Measurements from ENCODE around the gene UMAD1.

Gene UMAD1

DNA sequence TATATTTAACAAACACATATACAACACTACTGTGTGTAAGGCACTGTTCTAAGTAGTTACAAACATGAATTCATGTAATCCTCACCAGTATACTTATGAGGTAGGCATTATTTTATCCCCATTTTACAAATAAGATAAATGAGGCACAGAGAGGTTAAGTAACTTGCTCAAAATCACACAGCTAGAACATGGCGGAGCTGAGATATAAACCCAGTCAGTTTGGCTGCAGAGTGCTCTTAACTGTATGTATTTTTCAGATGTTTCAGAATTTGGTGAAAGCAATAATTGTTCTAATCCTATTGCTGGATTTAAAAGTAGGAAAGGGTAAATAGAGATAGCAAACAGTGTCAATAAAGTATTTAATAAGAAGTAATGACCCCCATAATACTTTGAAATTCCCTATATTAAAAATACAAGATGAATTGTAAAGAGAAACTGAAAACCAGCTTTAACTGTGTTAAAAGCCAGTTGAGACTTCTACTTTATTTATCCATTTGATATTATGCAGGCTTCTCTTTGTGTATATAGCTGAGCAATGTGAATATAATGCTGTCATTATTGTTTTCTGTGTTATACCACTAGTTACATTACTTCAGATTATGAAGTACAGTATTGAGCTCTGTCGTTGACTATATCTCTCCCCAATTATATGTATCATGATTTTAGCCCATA, 110.2 kb downstream of the UMAD1 start:
- no peak overlapping the region for H3K4me2 ChIP-seq (ENCODE audit: low read length)
- peaks cover 2% of the 10 kb centered on the region for H3K4me1 ChIP-seq (ENCODE audit: control insufficient read depth, low read depth, low read length)
- no peak overlapping the region for H4K5ac ChIP-seq (ENCODE audit: low read length)
- no peaks in the 10 kb centered on the region for H3K79me2 ChIP-seq (ENCODE audit: control insufficient read depth, insufficient read depth, low read length)
- no peaks in the 10 kb centered on the region for H3K36me3 ChIP-seq (ENCODE audit: control insufficient read depth, insufficient read depth, low read length)
- H2BK5ac ChIP-seq (ENCODE audit: low read length), result no peak overlapping the region
- DNase-seq, result no peak
- H3K4ac ChIP-seq (ENCODE audit: low read depth, low read length), result no peak overlapping the region
- no peak overlapping the region for H3K23ac ChIP-seq (ENCODE audit: low read length)
- no peak overlapping the region for H2BK120ac ChIP-seq (ENCODE audit: low read depth, low read length)
- no peak overlapping the region for H2BK15ac ChIP-seq (replicated peaks; ENCODE audit: low read depth)
- no peak overlapping the region for H3K56ac ChIP-seq (ENCODE audit: low read length)
- no peak overlapping the region for H3K18ac ChIP-seq (ENCODE audit: low read length)
- no peak overlapping the region for H2AK5ac ChIP-seq (ENCODE audit: low read length)
- H3K27me3 ChIP-seq (ENCODE audit: insufficient read depth, low read length, poor library complexity), result no peaks in the 10 kb centered on the region
- WGBS (ENCODE audit: extremely low coverage, insufficient coverage, low lambda C conversion rate), result no CpG with 5 or more reads among the region's 2 CpGs
- H3K79me1 ChIP-seq (ENCODE audit: low read length), result no peaks in the 10 kb centered on the region
- no peak overlapping the region for H3K27ac ChIP-seq (ENCODE audit: low read depth, low read length)
- H4K8ac ChIP-seq (ENCODE audit: low read depth, low read length), result no peak overlapping the region
- H3K4me3 ChIP-seq (ENCODE audit: low read length), result no peak overlapping the region
- H3K9ac ChIP-seq (ENCODE audit: low read length), result no peak overlapping the region

DNA sequence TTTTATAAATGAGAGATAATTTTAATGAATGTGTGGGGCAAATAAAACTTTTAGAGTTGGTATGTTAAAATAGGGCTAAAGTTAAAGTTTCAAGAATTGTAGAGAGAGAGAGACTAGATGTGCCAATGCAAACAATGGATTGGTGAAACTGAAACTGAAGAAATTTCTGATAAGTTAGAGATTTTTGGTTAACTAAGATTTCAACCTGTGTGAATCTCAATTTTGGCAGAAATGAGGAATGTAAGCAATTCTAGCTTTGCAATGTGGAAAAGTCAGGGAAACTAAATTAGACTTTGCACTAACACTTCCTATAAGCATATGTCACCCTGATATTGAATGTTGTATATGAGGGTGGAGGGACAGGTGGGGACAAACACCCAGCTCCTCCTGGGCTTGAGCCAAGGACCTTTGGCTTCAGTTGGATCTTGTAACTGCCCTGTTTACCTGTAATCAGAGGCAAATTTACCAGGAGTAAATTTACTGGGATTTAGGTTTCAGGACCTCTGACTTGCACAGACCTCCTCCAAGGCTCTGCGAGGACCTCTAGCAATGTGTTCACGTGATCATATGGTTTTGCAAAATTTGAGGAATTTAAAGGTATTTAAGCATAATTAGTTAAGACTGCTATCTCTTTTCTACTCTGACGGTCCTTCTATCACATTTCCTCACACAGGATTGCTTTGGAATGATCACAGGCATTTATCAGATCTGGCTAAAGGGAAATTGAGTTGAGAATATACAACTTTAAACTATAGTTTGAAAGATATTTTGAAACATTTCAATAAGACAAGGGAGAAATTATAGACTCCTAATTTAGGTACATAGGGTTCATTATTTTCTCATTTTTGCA, 110.9 kb downstream of the UMAD1 start:
- Histone ChIP-seq H3K23ac (ENCODE audit: low read length) (no peak overlapping the region), H3K4me1 (ENCODE audit: control insufficient read depth, low read depth, low read length) (peaks cover 2% of the 10 kb centered on the region), H3K79me2 (ENCODE audit: control insufficient read depth, insufficient read depth, low read length) (no peaks in the 10 kb centered on the region), H4K8ac (ENCODE audit: low read depth, low read length) (no peak overlapping the region), H3K27ac (ENCODE audit: low read depth, low read length) (no peak overlapping the region), H3K18ac (ENCODE audit: low read length) (no peak overlapping the region), H3K4ac (ENCODE audit: low read depth, low read length) (no peak overlapping the region), H3K79me1 (ENCODE audit: low read length) (no peaks in the 10 kb centered on the region), H3K4me3 (ENCODE audit: low read length) (no peak overlapping the region), H2AK5ac (ENCODE audit: low read length) (no peak overlapping the region), H2BK15ac (replicated peaks; ENCODE audit: low read depth) (no peak overlapping the region), H3K36me3 (ENCODE audit: control insufficient read depth, insufficient read depth, low read length) (no peaks in the 10 kb centered on the region), H2BK5ac (ENCODE audit: low read length) (no peak overlapping the region), H2BK120ac (ENCODE audit: low read depth, low read length) (no peak overlapping the region), H3K9ac (ENCODE audit: low read length) (no peak overlapping the region), H3K4me2 (ENCODE audit: low read length) (no peak overlapping the region), H4K5ac (ENCODE audit: low read length) (no peak overlapping the region), H3K27me3 (ENCODE audit: insufficient read depth, low read length, poor library complexity) (no peaks in the 10 kb centered on the region), H3K56ac (ENCODE audit: low read length) (no peak overlapping the region)
- no CpG with 5 or more reads among the region's 3 CpGs for WGBS (ENCODE audit: extremely low coverage, insufficient coverage, low lambda C conversion rate)
- DNase-seq, result peak; percentile 49

DNA sequence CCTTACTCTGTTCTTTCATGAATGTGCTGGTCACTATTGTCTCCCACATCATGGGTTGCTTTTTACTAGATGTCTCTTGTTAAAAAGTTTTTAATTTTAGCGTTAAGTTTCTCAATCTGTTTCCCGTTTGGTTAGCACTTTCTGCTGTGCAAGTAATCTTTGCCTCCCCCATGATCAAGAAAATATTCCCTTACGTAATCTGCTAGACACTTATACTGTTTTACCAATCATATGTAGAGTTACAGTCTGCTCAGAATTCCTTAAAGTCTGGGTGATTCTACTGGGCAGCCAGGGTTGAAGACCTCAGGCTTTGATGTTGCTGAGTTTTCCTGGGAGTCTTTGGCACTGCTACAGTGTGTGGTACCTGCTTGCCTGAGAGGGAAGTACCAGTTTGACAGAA, 116.0 kb downstream of the UMAD1 start:
- WGBS (ENCODE audit: extremely low coverage, insufficient coverage, low lambda C conversion rate), result no CpG with 5 or more reads among the region's 3 CpGs
- no peaks in the 10 kb centered on the region for H3K27me3 ChIP-seq (ENCODE audit: insufficient read depth, low read length, poor library complexity)
- no peaks in the 10 kb centered on the region for H3K36me3 ChIP-seq (ENCODE audit: control insufficient read depth, insufficient read depth, low read length)
- H3K4me3 ChIP-seq (ENCODE audit: low read length), result no peak overlapping the region
- H2AK5ac ChIP-seq (ENCODE audit: low read length), result no peak overlapping the region
- peak overlapping the region; percentile 2 for H2BK120ac ChIP-seq (ENCODE audit: low read depth, low read length)
- DNase-seq, result no peak
- H3K4ac ChIP-seq (ENCODE audit: low read depth, low read length), result no peak overlapping the region
- no peak overlapping the region for H4K8ac ChIP-seq (ENCODE audit: low read depth, low read length)
- no peak overlapping the region for H3K23ac ChIP-seq (ENCODE audit: low read length)
- H3K56ac ChIP-seq (ENCODE audit: low read length), result no peak overlapping the region
- H3K9ac ChIP-seq (ENCODE audit: low read length), result no peak overlapping the region
- H3K79me2 ChIP-seq (ENCODE audit: control insufficient read depth, insufficient read depth, low read length), result no peaks in the 10 kb centered on the region
- no peak overlapping the region for H2BK15ac ChIP-seq (replicated peaks; ENCODE audit: low read depth)
- H3K79me1 ChIP-seq (ENCODE audit: low read length), result no peaks in the 10 kb centered on the region
- no peak overlapping the region for H4K5ac ChIP-seq (ENCODE audit: low read length)
- no peak overlapping the region for H2BK5ac ChIP-seq (ENCODE audit: low read length)
- no peak overlapping the region for H3K18ac ChIP-seq (ENCODE audit: low read length)
- no peak overlapping the region for H3K27ac ChIP-seq (ENCODE audit: low read depth, low read length)
- H3K4me1 ChIP-seq (ENCODE audit: control insufficient read depth, low read depth, low read length), result peaks cover under 1% of the 10 kb centered on the region
- H3K4me2 ChIP-seq (ENCODE audit: low read length), result no peak overlapping the region

DNA sequence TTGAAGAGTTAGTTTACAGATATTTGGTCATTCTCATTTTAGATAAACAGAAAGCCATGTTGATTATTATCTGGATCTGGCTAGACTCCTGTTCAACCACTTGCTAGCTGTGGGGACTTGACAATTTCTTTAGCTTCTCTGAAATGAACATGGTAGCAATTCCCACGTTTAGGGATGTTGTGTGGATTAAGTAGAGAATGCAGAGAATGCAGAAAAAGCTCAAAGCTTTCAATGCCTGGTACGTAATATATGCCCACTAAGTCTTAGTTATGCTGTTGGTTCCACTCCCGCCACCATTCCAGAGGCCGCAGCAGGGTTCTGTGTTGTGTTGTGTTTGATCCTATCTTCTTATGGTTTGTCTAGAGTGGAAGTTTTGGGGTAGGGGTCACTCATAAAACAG, 117.0 kb downstream of the UMAD1 start:
- H3K4me2 ChIP-seq (ENCODE audit: low read length), result no peak overlapping the region
- H3K79me2 ChIP-seq (ENCODE audit: control insufficient read depth, insufficient read depth, low read length), result no peaks in the 10 kb centered on the region
- no peaks in the 10 kb centered on the region for H3K27me3 ChIP-seq (ENCODE audit: insufficient read depth, low read length, poor library complexity)
- no peak overlapping the region for H3K23ac ChIP-seq (ENCODE audit: low read length)
- no peaks in the 10 kb centered on the region for H3K36me3 ChIP-seq (ENCODE audit: control insufficient read depth, insufficient read depth, low read length)
- H3K56ac ChIP-seq (ENCODE audit: low read length), result no peak overlapping the region
- H2BK5ac ChIP-seq (ENCODE audit: low read length), result no peak overlapping the region
- H3K27ac ChIP-seq (ENCODE audit: low read depth, low read length), result no peak overlapping the region
- H3K4ac ChIP-seq (ENCODE audit: low read depth, low read length), result no peak overlapping the region
- H3K79me1 ChIP-seq (ENCODE audit: low read length), result no peaks in the 10 kb centered on the region
- H4K5ac ChIP-seq (ENCODE audit: low read length), result no peak overlapping the region
- H4K8ac ChIP-seq (ENCODE audit: low read depth, low read length), result no peak overlapping the region
- no peak overlapping the region for H3K9ac ChIP-seq (ENCODE audit: low read length)
- no peak for DNase-seq
- no peaks in the 10 kb centered on the region for H3K4me1 ChIP-seq (ENCODE audit: control insufficient read depth, low read depth, low read length)
- no peak overlapping the region for H3K4me3 ChIP-seq (ENCODE audit: low read length)
- H2BK15ac ChIP-seq (replicated peaks; ENCODE audit: low read depth), result no peak overlapping the region
- H3K18ac ChIP-seq (ENCODE audit: low read length), result no peak overlapping the region
- WGBS (ENCODE audit: extremely low coverage, insufficient coverage, low lambda C conversion rate), result no CpG with 5 or more reads among the region's 4 CpGs
- no peak overlapping the region for H2AK5ac ChIP-seq (ENCODE audit: low read length)
- H2BK120ac ChIP-seq (ENCODE audit: low read depth, low read length), result no peak overlapping the region

DNA sequence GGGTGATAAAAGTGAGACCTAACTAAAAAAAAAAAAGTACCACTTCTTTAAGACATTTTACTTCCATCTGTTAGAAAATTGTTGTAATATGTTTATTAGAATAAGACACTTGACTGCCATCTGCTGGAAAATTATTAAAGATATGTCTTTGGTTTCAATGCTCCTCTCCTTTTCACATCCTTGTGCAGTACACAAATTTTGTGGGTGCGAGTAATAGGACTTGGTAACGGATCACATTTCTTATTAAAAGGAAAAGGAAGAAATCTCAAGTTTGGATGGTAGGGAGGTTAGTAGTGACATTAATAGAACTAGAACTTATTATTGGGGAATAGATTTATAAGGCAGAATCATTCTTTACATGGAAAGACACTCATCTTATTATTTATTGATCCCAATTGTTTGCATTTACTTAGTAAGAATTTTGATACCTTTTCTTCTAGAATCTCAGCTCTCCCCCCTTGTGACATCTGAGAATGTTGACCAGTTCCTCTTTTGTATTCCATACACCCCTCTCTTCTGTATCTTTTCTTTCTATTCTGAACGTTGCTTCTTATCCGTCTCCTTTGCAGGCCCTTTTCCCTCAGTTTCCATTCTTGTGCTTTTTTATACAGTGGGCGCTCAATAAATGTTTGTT, 120.9 kb downstream of the UMAD1 start:
- H3K4me1 ChIP-seq (ENCODE audit: control insufficient read depth, low read depth, low read length), result no peaks in the 10 kb centered on the region
- no peak overlapping the region for H3K27ac ChIP-seq (ENCODE audit: low read depth, low read length)
- H3K18ac ChIP-seq (ENCODE audit: low read length), result no peak overlapping the region
- no CpG with 5 or more reads among the region's 5 CpGs for WGBS (ENCODE audit: extremely low coverage, insufficient coverage, low lambda C conversion rate)
- no peaks in the 10 kb centered on the region for H3K36me3 ChIP-seq (ENCODE audit: control insufficient read depth, insufficient read depth, low read length)
- no peaks in the 10 kb centered on the region for H3K79me1 ChIP-seq (ENCODE audit: low read length)
- no peak overlapping the region for H3K56ac ChIP-seq (ENCODE audit: low read length)
- no peak overlapping the region for H3K23ac ChIP-seq (ENCODE audit: low read length)
- H3K4ac ChIP-seq (ENCODE audit: low read depth, low read length), result no peak overlapping the region
- no peaks in the 10 kb centered on the region for H3K27me3 ChIP-seq (ENCODE audit: insufficient read depth, low read length, poor library complexity)
- no peak overlapping the region for H2BK5ac ChIP-seq (ENCODE audit: low read length)
- H3K4me2 ChIP-seq (ENCODE audit: low read length), result no peak overlapping the region
- H2AK5ac ChIP-seq (ENCODE audit: low read length), result no peak overlapping the region
- no peak overlapping the region for H3K9ac ChIP-seq (ENCODE audit: low read length)
- H2BK120ac ChIP-seq (ENCODE audit: low read depth, low read length), result no peak overlapping the region
- no peak overlapping the region for H4K5ac ChIP-seq (ENCODE audit: low read length)
- H4K8ac ChIP-seq (ENCODE audit: low read depth, low read length), result no peak overlapping the region
- DNase-seq, result no peak
- no peak overlapping the region for H2BK15ac ChIP-seq (replicated peaks; ENCODE audit: low read depth)
- H3K4me3 ChIP-seq (ENCODE audit: low read length), result no peak overlapping the region
- H3K79me2 ChIP-seq (ENCODE audit: control insufficient read depth, insufficient read depth, low read length), result no peaks in the 10 kb centered on the region
